ENCODE data around the gene TBC1D12. TPM values are rescaled to one million over a fixed set of nuclear protein-coding genes. Genes with fewer than 3 reads are reported as not detected.

Gene TBC1D12
- total RNA-seq, 3 donors from 2014 or later (not counting 1 experiment from before 2014, with no cell fraction given): 1.2 to 4.8 (median 1.8) TPM

- Histone ChIP-seq H3K27ac (ENCODE audit: low read length) (no peak overlapping the region), H3K27me3 (ENCODE audit: control insufficient read depth, insufficient read depth, low read length) (no peaks in the 10 kb centered on the region), H3K4me1 (ENCODE audit: control insufficient read depth, insufficient read depth, low read length) (no peaks in the 10 kb centered on the region), H3K36me3 (ENCODE audit: control insufficient read depth, insufficient read depth, low read length) (no peaks in the 10 kb centered on the region), H3K4me3 (ENCODE audit: low read length) (no peak overlapping the region), H3K9me3 (ENCODE audit: control insufficient read depth, insufficient read depth, low read length) (peaks cover 4% of the 10 kb centered on the region)
- ATAC-seq (no peak), DNase-seq (no peak)
- Mint-ChIP-seq H3K4me3 (no peak overlapping the region), H3K36me3 (no peaks in the 10 kb centered on the region), H3K9me3 (peaks cover 0 to 3% of the 10 kb centered on the region in 2 donors), H3K27me3 (ENCODE audit: low read depth in 2 of 2) (peaks cover 0 to 7% of the 10 kb centered on the region in 2 donors), H3K4me1 (no peaks in the 10 kb centered on the region), H3K27ac (no peak overlapping the region)
- intact Hi-C loops (cut with micrococcal nuclease): no loop called here
- WGBS (ENCODE audit: insufficient coverage): 75% methylated on average over 4 of the region's 4 CpGs
- TF ChIP-seq CTCF (IDR thresholded peaks at IDR 0.05): no peak
These were observed 37.0 kb downstream of the TBC1D12 start for GRCh38 chr10:94439275-94439861.

- Histone ChIP-seq H3K4me3 (ENCODE audit: low read length) (no peak overlapping the region), H3K36me3 (ENCODE audit: control insufficient read depth, insufficient read depth, low read length) (no peaks in the 10 kb centered on the region), H3K27me3 (ENCODE audit: control insufficient read depth, insufficient read depth, low read length) (no peaks in the 10 kb centered on the region), H3K9me3 (ENCODE audit: control insufficient read depth, insufficient read depth, low read length) (peaks cover 4% of the 10 kb centered on the region), H3K27ac (ENCODE audit: low read length) (no peak overlapping the region), H3K4me1 (ENCODE audit: control insufficient read depth, insufficient read depth, low read length) (no peaks in the 10 kb centered on the region)
- Mint-ChIP-seq H3K36me3 (no peaks in the 10 kb centered on the region), H3K9me3 (peaks cover 0 to 3% of the 10 kb centered on the region in 2 donors), H3K27ac (no peak overlapping the region), H3K27me3 (ENCODE audit: low read depth in 2 of 2) (peaks cover 0 to 7% of the 10 kb centered on the region in 2 donors), H3K4me3 (no peak overlapping the region), H3K4me1 (no peaks in the 10 kb centered on the region)
- intact Hi-C loops (cut with micrococcal nuclease): no loop called here
- TF ChIP-seq CTCF (IDR thresholded peaks at IDR 0.05): no peak
- DNase-seq (no peak), ATAC-seq (no peak)
These were observed 37.8 kb downstream of the TBC1D12 start for GRCh38 chr10:94440096-94440495.

GRCh38 chr10:94443047-94443446 lies 40.7 kb downstream of the TBC1D12 start:
- no peaks in the 10 kb centered on the region for H3K27me3 ChIP-seq (ENCODE audit: control insufficient read depth, insufficient read depth, low read length)
- 84% methylated on average over 2 of the region's 2 CpGs for WGBS (ENCODE audit: insufficient coverage)
- no peaks in the 10 kb centered on the region for H3K36me3 Mint-ChIP-seq
- H3K4me3 Mint-ChIP-seq: no peak overlapping the region
- H3K4me3 ChIP-seq (ENCODE audit: low read length): no peak overlapping the region
- peaks cover 0 to 7% of the 10 kb centered on the region in 2 donors for H3K27me3 Mint-ChIP-seq (ENCODE audit: low read depth in 2 of 2)
- intact Hi-C loops (cut with micrococcal nuclease): no loop called here
- no peaks in the 10 kb centered on the region for H3K4me1 Mint-ChIP-seq
- no peaks in the 10 kb centered on the region for H3K9me3 ChIP-seq (ENCODE audit: control insufficient read depth, insufficient read depth, low read length)
- H3K27ac ChIP-seq (ENCODE audit: low read length): no peak overlapping the region
- DNase-seq (no peak), ATAC-seq (no peak)
- no peak for TF ChIP-seq CTCF (IDR thresholded peaks at IDR 0.05)
- H3K27ac Mint-ChIP-seq: no peak overlapping the region
- no peaks in the 10 kb centered on the region for H3K9me3 Mint-ChIP-seq
- H3K4me1 ChIP-seq (ENCODE audit: control insufficient read depth, insufficient read depth, low read length): no peaks in the 10 kb centered on the region
- H3K36me3 ChIP-seq (ENCODE audit: control insufficient read depth, insufficient read depth, low read length): no peaks in the 10 kb centered on the region

GRCh38 chr10:94443549-94443948 lies 41.2 kb downstream of the TBC1D12 start:
- 81% methylated on average over 4 of the region's 4 CpGs for WGBS (ENCODE audit: insufficient coverage)
- no peak for ATAC-seq
- Histone ChIP-seq H3K4me1 (ENCODE audit: control insufficient read depth, insufficient read depth, low read length) (no peaks in the 10 kb centered on the region), H3K36me3 (ENCODE audit: control insufficient read depth, insufficient read depth, low read length) (no peaks in the 10 kb centered on the region), H3K27me3 (ENCODE audit: control insufficient read depth, insufficient read depth, low read length) (no peaks in the 10 kb centered on the region), H3K9me3 (ENCODE audit: control insufficient read depth, insufficient read depth, low read length) (no peaks in the 10 kb centered on the region), H3K27ac (ENCODE audit: low read length) (no peak overlapping the region), H3K4me3 (ENCODE audit: low read length) (no peak overlapping the region)
- Mint-ChIP-seq H3K36me3 (no peaks in the 10 kb centered on the region), H3K27me3 (ENCODE audit: low read depth in 2 of 2) (peaks cover 0 to 7% of the 10 kb centered on the region in 2 donors), H3K4me3 (no peak overlapping the region), H3K27ac (no peak overlapping the region), H3K9me3 (no peaks in the 10 kb centered on the region), H3K4me1 (no peaks in the 10 kb centered on the region)
- intact Hi-C loops (cut with micrococcal nuclease): no loop called here
- no peak for DNase-seq
- TF ChIP-seq CTCF (IDR thresholded peaks at IDR 0.05): no peak

All from natural killer cell (primary cell).